Measurements from ENCODE around the gene CFAP100.

- no peak for TF ChIP-seq CTCF (IDR thresholded peaks at IDR 0.05 in 2 of 3, conservative IDR thresholded peaks at IDR 0.05 in 1 of 3; ENCODE audit: control insufficient read depth in 2 of 3, extremely low read depth in 1 of 3, insufficient read depth in 1 of 3, low read depth in 3 of 3, low read length in 3 of 3)
- no peak for TF ChIP-seq PKNOX1 (IDR thresholded peaks at IDR 0.05)
- no peak for TF ChIP-seq CHD2 (IDR thresholded peaks at IDR 0.05; ENCODE audit: borderline replicate concordance, low read depth, low read length)
- no peak for TF ChIP-seq SIX5 (IDR thresholded peaks at IDR 0.05; ENCODE audit: low read depth, low read length, severe bottlenecking)
- TF ChIP-seq CHD4 (IDR thresholded peaks at IDR 0.05), result no peak
- TF ChIP-seq SPI1 (IDR thresholded peaks at IDR 0.05; ENCODE audit: borderline replicate concordance, insufficient read depth, low read depth, low read length), result no peak
- no peak for TF ChIP-seq CBX5 (IDR thresholded peaks at IDR 0.05; ENCODE audit: low read depth)
- no peak for TF ChIP-seq ZZZ3 (IDR thresholded peaks at IDR 0.05; ENCODE audit: control insufficient read depth, insufficient read length, low read depth)
- no peak for TF ChIP-seq MEF2A (IDR thresholded peaks at IDR 0.05; ENCODE audit: insufficient read depth, low read depth, low read length)
- no peak for TF ChIP-seq SP1 (IDR thresholded peaks at IDR 0.05; ENCODE audit: low read depth, low read length)
- TF ChIP-seq MXI1 (IDR thresholded peaks at IDR 0.05; ENCODE audit: low read depth, low read length), result no peak
These were observed 84.9 kb downstream of the CFAP100 start for GRCh38 chr3:126479642-126480041.

Data from GM12878 (cell line).